ENCODE data around the gene NFS1. TPM values are rescaled to one million over a fixed set of nuclear protein-coding genes. Genes with fewer than 3 reads are reported as not detected.

NFS1 gene
- total and polyA plus RNA-seq, 2 of the 4 experiments (the other 2 are of a cell fraction) = 16.5 to 35.6 TPM

DNA sequence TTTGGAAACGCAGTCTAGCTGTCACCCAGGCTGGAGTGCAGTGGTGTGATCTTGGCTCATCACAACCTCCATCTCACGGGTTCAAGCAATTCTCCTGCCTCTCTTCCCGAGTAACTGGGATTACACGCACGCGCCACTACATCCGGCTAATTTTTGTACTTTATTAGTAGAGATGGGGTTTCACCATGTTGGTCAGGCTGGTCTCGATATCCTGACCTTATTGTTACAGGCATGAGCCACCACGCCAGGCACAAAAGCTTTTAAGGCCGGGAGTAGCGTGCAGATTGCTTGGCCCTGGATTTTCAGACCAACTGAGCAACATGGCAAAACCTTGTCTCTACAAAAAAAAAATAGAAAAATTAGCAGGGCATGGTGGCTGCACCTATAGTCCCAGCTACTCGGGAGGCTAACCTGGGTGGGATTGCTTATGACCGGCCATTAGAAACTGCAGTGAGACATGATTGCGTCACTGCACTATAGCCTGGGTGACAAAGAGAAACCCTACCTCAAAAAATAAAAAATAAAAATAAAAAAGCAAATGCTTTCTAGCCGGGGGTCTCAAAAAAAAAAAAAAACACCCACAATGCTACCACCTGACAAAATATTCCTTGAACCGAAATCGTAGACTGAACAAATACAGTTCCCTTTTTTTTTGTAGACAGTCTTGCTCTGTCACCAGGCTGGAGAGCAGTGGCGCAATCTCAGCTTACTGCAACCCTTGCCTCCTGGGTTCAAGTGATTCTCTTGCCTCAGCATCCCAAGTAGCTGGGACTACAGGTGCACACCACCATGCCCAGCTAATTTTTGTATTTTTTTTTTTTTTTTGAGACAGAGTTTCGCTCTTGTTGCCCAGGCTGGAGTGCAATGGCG lies 27.9 kb upstream of the NFS1 start:
- H2BK5ac ChIP-seq (ENCODE audit: low read depth, low read length, poor library complexity, severe bottlenecking) = no peak overlapping the region
- BruUV-seq (replicated peaks) = TSS peak; percentile 3
- no peak overlapping the region for H3K56ac ChIP-seq (ENCODE audit: extremely low read depth, insufficient read depth, low read length)
- peaks cover 6 to 38% of the 10 kb centered on the region in 2 experiments for H3K79me1 ChIP-seq (ENCODE audit: low read depth in 1 of 2, low read length in 2 of 2)
- no peak overlapping the region for H3K4me2 ChIP-seq (ENCODE audit: low read depth, low read length)
- no peak overlapping the region for H2BK20ac ChIP-seq (ENCODE audit: low read depth, low read length)
- peaks cover 95% of the 10 kb centered on the region for H4K20me1 ChIP-seq (ENCODE audit: insufficient read depth, low read length)
- CTCF ChIA-PET = no interaction called here
- H3K23ac ChIP-seq (ENCODE audit: low read depth, low read length) = no peak overlapping the region
- H2AK9ac ChIP-seq (replicated peaks; ENCODE audit: low read depth, low read length, poor library complexity) = no peak overlapping the region
- H3K4me1 ChIP-seq (ENCODE audit: control insufficient read depth, insufficient read depth, low read length) = no peaks in the 10 kb centered on the region
- no peak overlapping the region for H4K91ac ChIP-seq (ENCODE audit: insufficient read depth, low read depth, low read length)
- 87% methylated on average over 3 of the region's 20 CpGs; no CpG with 5 or more reads in 1 of the 2 experiments for WGBS, 2 experiments (ENCODE audit: extremely low coverage in 2 of 2, insufficient read length in 1 of 2)
- H3K18ac ChIP-seq (ENCODE audit: low read depth, low read length) = no peak overlapping the region
- POLR2A ChIA-PET (ENCODE audit: unreplicated experiment) = interaction anchor here (0.6 kb wide), 1 partner anchor 178 kb away, joined by 3 read pairs; no protein-coding TSS in a partner anchor
- in situ Hi-C loops (cut with MboI; ENCODE audit: low sequenced_read_pairs) = no loop called here
- no peak overlapping the region for H2BK120ac ChIP-seq (ENCODE audit: low read depth, low read length)
- H3K14ac ChIP-seq (replicated peaks; ENCODE audit: low read depth, low read length) = no peak overlapping the region
- H4K5ac ChIP-seq (ENCODE audit: low read depth, low read length) = no peak overlapping the region
- H3K9ac ChIP-seq (ENCODE audit: low read depth, low read length) = no peak overlapping the region
- DNase-seq (no peak), ATAC-seq (ENCODE audit: low read depth) (no peak)
- H4K8ac ChIP-seq (ENCODE audit: low read depth in 2 of 2, low read length in 2 of 2) = no peak overlapping the region
- H2AFZ ChIP-seq (replicated peaks; ENCODE audit: low read length, poor library complexity) = no peak overlapping the region
- peak; percentile 75 for TF ChIP-seq CEBPB (IDR thresholded peaks at IDR 0.05; ENCODE audit: low read depth, low read length)
- TF ChIP-seq, protein P1, sequence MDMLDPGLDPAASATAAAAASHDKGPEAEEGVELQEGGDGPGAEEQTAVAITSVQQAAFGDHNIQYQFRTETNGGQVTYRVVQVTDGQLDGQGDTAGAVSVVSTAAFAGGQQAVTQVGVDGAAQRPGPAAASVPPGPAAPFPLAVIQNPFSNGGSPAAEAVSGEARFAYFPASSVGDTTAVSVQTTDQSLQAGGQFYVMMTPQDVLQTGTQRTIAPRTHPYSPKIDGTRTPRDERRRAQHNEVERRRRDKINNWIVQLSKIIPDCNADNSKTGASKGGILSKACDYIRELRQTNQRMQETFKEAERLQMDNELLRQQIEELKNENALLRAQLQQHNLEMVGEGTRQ (IDR thresholded peaks at IDR 0.05; ENCODE audit: low read depth, low read length) = no peak
- dilution Hi-C loops (cut with HindIII; ENCODE audit: low sequenced_read_pairs, unreplicated experiment) = no loop called here
- no peaks in the 10 kb centered on the region for H3K27me3 ChIP-seq (ENCODE audit: control insufficient read depth, insufficient read depth, low read length)
- intact Hi-C loops (cut with micrococcal nuclease) = no loop called here
- H3K9me3 ChIP-seq (ENCODE audit: control insufficient read depth, insufficient read depth, low read length) = no peaks in the 10 kb centered on the region
- peaks cover 74% of the 10 kb centered on the region for H3K36me3 ChIP-seq (ENCODE audit: control insufficient read depth, insufficient read depth, low read length)
- H3K4me3 ChIP-seq (ENCODE audit: insufficient read depth, low read depth, low read length) = no peak overlapping the region
- no peak overlapping the region for H3K27ac ChIP-seq (ENCODE audit: insufficient read depth, low read length)
- no peaks in the 10 kb centered on the region for H3K9me1 ChIP-seq (ENCODE audit: insufficient read depth, low read length)
- H2AK5ac ChIP-seq (ENCODE audit: low read depth, low read length) = no peak overlapping the region
- H2BK15ac ChIP-seq (ENCODE audit: low read depth, low read length) = no peak overlapping the region
- no peak overlapping the region for H3K4ac ChIP-seq (ENCODE audit: low read depth, low read length)
